GM21390 (cell line): ENCODE measurements around the gene TRDN.

ENCODE experiments used
- ATAC-seq: cut with Tn5 transposase; IDR thresholded peaks from one replicate; pipeline ENCODE4 v1.9.1; 2021; ENCODE audit not compliant: unreplicated experiment

The TRDN gene

GRCh38 chr6:123636782-123637181, at the start of gene TRDN:
TSS of gene TRDN (minus strand) at chr6:123636950. CDS start at chr6:123636775, 175 bp downstream.
- no peak for ATAC-seq

- no peak for ATAC-seq
These were observed 45.3 kb upstream of the TRDN start for GRCh38 chr6:123681957-123682462.

- ATAC-seq = no peak
These were observed 41.1 kb upstream of the TRDN start for GRCh38 chr6:123677897-123678296.

GRCh38 chr6:123676793-123677192, 40.0 kb upstream of the TRDN start:
- ATAC-seq = no peak

- ATAC-seq = no peak
These were observed 32.3 kb upstream of the TRDN start for GRCh38 chr6:123668965-123669591.

GRCh38 chr6:123668063-123668462, 31.3 kb upstream of the TRDN start:
- no peak for ATAC-seq

GRCh38 chr6:123663436-123663835, 26.7 kb upstream of the TRDN start:
- no peak for ATAC-seq

GRCh38 chr6:123662757-123663156, 26.0 kb upstream of the TRDN start:
- no peak for ATAC-seq

- no peak for ATAC-seq
These were observed 24.5 kb upstream of the TRDN start for GRCh38 chr6:123661105-123661891.

GRCh38 chr6:123659960-123660748, 23.4 kb upstream of the TRDN start:
- ATAC-seq = no peak

- no peak for ATAC-seq
These were observed 22.1 kb upstream of the TRDN start for GRCh38 chr6:123658848-123659247.

GRCh38 chr6:123655521-123656306, 19.0 kb upstream of the TRDN start:
- peak; percentile 83 for ATAC-seq

GRCh38 chr6:123648723-123649122, 12.0 kb upstream of the TRDN start:
- ATAC-seq = no peak

- no peak for ATAC-seq
These were observed 11.3 kb upstream of the TRDN start for GRCh38 chr6:123648020-123648580.

GRCh38 chr6:123641497-123641896, 4.7 kb upstream of the TRDN start:
- no peak for ATAC-seq

GRCh38 chr6:123640567-123641187, 3.9 kb upstream of the TRDN start:
- ATAC-seq = no peak

GRCh38 chr6:123638865-123639264, 2.1 kb upstream of the TRDN start:
- ATAC-seq = no peak

GRCh38 chr6:123636282-123636681, 468 bp downstream of the TRDN start:
- no peak for ATAC-seq

GRCh38 chr6:123635567-123635966, 1.2 kb downstream of the TRDN start:
- no peak for ATAC-seq

GRCh38 chr6:123635144-123635543, 1.6 kb downstream of the TRDN start:
- ATAC-seq = no peak
